GM21786 (cell line): ENCODE data around the gene ANKRD13A.
A peak's percentile ranks its signal among the peaks of the same experiment; 100 is the strongest.
"Not testable (repeated sequence)": the region's sequence is repeated elsewhere in the genome, so short reads cannot be mapped to it uniquely, and the experiment has no call there.

Experiments used
- ATAC-seq: cut with Tn5 transposase; IDR thresholded peaks from one replicate; pipeline ENCODE4 v1.9.1; 2021; ENCODE audit not compliant: unreplicated experiment

ANKRD13A gene

DNA sequence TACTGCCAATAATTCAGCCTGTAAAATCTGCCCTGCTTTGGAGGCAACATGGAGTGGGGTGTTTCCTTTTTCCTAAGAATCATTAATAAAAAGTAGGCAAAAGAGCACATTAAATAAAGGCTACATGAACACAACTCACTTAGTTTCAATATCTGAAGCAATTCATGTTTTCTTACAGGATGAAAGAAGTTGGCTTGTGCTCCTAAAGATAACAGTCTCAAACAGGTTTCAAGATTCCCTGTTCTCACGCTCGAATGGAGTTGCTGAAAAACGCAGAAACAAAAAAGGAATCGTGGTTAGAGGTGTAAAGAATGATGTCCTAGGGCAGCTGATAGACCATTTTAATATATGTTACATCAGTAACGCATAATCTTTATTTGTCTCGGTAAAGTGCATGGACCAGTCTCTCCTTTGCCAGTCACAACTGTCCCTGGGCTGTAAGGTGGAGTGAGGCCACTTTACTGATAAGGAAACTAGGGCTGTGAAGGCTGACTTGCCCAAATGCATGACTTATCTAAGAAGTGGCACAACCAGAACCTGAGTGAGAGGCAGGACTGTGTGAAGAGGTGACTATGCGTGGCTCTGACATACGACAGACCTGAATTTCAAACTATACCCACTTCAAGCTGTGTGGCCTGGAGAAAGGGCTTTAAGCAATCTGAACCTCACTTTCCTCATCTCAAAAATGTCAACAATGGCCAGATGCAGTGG lies 15.6 kb upstream of the ANKRD13A start:
- no peak for ATAC-seq

DNA sequence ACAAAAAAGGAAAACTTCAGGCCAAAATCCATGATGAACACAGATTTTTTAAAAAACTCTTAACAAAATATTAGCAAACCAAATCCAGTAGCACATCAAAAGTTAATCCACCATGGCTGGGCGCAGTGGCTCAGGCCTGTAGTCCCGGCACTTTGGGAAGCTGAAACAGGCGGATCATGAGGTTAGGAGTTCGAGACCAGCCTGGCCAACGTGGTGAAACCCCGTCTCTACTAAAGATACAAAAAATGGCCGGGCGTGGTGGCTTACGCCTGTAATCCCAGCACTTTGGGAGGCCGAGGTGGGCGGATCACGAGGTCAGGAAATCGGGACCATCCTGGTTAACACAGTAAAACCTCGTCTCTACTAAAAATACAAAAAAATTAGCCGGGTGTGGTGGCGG lies 13.0 kb upstream of the ANKRD13A start:
- not testable (repeated sequence) for ATAC-seq

DNA sequence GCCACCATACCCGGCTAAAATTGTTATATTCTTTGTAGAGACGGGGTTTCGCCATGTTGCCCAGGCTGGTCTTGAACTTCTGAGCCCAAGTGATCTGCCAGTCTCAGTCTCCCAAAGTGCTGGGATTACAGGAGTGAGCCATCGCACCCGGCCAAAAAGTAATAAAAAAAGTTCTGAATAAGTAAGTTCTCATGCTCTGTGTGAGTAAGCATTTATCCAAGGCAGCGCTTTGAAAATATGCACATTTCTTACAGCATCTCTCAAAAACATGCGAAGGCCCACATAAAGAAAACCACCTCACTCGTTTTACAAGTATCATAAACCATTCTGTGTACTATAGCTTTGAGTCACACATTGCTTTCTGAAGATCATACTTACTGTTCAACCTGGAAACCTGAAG lies 11.6 kb upstream of the ANKRD13A start:
- ATAC-seq: no peak

DNA sequence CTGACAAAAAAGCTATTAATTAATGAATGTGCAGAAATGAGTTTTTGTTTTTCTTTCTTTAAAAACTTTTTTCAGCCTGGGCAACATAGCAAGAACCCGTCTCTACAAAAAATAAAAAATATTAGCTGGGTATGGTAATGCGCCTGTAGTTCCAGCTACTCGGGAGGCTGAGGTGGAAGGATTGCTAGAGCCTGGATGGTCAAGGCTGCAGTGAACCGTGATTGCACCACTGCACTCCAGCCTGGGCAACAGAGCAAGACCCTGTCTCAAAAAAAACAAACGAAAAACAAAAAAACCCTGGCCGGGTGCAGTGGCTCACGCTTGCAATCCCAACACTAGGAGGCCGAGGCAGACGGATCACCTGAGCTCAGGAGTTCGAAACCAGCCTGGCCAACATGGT lies 11.0 kb upstream of the ANKRD13A start:
- ATAC-seq: no peak

DNA sequence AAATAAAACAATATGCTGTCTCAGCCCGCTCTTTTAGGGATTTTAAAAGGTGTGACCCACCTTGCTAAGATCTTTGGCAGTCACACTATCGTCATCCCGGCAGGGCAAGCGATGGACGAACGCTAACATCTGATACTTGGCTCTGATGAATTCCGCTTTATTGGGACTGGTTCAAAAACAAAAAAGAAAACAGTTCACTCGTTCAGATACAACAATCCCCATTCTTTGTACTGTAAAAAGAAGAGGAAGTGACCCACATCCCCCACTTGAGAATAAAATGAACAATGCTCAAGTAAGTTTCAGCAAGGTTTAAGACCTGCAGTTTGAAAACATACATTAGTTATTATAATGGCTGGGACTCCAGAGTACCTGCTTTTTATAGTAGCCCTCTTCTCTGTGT lies 10.3 kb upstream of the ANKRD13A start:
- no peak for ATAC-seq

DNA sequence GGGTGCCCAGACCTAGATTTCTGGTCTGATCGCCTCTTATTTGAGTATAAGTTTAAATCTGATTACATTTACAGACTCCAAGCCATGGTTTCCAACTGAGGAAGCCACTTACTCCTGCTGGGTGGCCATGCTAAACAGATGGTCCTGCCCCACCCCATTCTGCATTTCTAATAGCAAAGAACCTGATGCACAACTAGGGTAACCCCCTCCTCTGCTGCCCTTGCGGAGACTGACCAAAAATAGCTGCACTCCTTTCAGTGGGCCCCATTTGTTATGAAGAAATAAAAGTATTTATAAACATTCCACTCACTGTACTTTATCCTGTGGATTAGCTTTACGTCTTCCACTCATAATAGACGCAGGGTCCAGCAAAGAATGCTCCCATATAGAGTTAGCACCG lies 9.8 kb upstream of the ANKRD13A start:
- ATAC-seq: no peak

DNA sequence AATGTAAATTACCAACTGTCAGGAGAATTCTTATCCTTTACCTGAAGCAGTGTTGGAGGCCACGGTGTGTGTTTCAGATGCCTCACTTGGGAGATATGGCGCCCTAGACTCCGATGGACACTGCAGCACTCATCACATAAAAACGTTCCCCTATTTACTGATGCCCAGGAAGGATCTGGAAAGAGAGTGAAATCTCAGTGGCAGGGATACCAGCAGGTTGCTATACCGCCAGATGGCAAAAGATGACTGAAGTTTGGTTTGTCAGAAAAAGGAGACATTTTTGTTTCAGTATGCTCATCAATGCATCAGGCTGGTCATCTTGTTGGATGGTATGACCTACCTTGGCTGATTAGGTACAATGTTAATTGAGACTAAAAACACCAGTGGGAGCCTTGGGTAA lies 7.6 kb upstream of the ANKRD13A start:
- ATAC-seq: no peak

DNA sequence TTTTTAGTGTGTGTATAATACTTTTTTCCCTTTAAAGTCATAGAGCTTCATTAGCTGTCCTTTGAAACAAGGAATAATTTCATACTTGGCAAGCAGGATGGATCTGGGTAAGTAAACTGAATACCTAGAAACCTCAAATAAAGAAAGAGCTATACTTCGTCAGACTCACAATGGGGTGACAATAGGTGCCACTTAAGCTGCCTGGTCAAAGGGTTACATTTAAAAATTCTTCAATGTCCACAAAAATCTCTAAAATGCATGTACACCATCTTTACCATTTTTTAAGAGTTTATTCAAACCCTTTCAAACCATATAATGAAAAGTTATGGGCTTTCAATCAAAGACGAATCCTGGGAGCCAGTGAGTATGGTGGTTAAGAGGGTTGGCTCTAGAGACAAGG lies 6.1 kb upstream of the ANKRD13A start:
- ATAC-seq: no peak

DNA sequence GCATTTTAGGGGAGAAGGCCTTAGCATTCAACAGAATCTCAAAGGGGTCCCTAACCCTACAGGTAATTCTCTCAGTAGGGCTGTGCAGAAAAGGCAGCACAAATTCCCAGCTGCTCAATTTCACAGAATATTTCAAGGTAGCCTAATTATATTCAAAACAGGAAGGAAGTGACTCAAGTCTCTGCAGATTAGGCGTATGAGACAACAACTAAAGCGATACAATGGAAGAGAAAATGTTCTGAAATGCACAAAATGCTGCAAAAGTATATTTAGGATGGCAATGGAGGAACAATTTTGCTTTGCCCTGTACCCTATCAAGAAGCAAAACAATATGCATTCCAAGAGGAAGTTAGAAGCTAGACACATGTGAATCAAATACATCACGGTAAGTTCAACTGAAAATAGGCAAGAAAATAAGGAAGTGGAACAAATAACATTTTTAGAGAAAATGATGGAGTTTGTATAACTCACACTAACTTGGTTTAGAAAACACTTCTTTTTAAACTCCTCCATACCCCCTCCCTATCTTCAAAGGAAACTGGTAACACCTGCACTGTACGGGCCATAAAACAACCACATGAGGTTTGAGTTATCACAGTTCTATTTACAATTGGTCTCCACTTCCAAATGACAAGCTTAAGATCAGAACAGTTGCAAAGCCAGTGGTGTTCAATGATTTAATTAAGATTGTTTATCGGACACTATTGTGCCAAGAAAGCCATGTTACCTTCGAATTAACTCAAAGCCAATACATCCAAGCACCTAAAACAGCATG lies 4.6 kb upstream of the ANKRD13A start:
- no peak for ATAC-seq

DNA sequence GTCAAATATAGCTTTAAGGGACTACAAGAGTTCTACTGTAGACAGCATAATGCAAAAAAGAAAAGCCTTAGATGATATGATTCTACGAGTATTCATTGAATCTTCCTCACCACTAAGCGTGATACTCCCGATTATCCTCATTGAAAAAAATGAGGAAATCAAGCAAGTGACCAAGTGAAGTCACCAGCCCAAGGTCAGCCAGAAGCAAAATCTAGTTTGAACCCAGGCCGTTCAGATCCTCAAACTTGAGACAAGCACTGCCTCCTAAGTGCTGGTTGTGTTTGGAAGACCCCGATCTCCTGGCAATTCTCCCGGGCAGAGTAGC lies 3.9 kb upstream of the ANKRD13A start:
- no peak for ATAC-seq

DNA sequence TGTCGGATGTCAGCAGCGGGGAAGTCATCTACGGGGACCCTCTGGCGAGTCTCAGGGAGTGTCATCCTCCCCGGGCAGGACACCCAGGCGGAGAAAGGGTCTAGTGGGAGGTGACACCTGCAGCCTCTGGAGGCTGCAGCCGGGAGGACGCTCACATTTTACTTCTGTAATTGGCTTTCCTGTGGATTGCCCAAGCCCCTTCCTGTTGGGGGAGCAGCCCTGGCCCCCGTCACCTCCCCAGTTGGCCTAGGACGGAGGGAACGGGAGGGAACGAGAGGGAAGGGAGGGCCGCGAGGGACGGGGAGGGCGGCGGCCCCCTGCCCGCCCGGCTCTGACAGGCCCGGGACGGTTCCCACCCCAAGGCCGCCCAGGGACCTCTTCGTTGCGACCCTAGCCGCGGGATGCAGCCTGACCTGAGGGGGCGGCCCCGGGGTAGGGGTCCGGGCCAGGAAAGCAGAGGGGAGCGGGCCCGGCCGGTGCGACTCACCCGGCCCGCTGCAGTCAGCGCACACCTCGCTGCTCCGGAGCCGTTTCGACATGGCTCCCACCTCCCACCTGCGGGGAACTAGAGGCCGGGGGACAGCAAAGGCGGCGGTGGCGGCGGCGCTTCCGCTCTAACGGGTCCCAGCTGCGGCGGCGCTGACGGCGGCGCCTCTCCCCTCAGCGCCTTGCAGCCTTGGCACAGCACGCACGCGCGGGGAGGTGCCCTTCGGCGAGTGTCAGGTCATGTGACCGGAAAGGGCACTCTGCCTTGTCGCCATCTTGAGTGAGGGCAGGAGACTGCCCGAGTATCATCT lies 3.3 kb upstream of the ANKRD13A start, which contains the start of gene GIT2:
Gene GIT2, minus strand, starts transcription at position 683 of the 797 bp plus-strand sequence. Its CDS starts 144 bp downstream, at position 539.
- ATAC-seq: peak; percentile 54

DNA sequence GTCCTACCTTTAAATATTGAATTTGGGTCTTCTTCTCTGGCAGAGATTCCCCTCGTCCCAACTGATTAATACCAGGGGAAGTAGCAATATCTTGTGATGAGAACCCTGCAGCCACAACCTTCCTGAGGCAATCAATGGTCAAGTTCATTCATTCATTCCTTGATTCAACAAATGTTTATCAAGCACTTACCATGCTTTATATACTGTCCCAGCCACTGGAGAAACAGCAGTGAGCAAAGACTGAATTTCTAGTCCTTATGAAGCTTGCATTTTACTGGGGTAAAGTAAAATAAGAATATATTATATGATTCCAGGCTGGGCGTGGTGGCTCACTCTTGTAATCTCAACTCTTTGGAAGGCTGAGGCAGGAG lies 2.8 kb upstream of the ANKRD13A start:
- no peak for ATAC-seq

DNA sequence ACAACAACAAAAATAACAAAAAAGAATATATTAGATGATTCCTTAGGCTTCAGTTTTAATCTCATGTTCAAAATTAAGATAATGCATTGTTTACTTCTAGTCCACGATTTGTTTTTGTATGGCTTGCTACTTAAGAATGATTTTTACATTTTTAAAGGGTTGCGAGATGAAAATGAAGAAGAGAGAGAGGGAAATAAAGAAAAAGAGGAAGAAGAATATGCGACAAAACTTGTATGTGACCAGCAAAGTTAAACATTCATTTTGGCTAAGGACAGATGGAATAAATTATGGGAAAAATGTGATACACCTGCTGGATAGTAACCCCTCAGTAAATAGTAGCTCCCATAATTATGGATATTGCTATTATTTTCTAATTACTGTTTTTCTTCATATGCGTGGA lies 1.8 kb upstream of the ANKRD13A start:
- ATAC-seq: no peak

DNA sequence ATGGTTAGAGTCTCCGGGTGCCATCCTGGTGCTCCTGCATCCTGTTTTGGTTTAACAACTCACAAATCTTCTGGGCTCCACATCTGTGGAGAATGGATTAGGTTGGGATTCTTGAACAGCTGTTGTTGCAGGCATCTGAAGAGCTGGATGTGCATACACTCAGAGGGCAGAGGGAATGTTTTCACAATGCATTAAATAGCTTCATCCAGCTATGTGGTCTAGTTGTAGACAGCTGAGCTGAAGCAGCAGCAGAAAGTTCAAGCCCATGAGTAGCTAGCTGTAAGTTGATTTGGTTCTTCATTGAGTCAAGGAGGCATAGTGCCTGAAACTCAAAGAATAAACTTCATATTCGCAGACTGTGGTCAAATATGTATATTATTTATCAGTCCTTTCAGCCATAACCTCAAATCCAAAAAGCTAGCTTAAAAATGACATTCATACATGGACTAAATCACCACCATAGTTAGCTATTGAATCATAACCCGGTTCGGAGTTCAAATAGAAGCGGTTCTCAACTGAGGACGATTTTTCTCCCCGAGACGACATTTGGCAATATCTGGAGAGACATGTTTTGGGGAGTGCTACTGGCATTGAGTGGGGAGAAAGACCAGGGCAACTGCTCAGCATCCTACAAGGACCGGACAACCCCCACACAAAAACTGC lies 858 bp upstream of the ANKRD13A start:
- no peak for ATAC-seq

DNA sequence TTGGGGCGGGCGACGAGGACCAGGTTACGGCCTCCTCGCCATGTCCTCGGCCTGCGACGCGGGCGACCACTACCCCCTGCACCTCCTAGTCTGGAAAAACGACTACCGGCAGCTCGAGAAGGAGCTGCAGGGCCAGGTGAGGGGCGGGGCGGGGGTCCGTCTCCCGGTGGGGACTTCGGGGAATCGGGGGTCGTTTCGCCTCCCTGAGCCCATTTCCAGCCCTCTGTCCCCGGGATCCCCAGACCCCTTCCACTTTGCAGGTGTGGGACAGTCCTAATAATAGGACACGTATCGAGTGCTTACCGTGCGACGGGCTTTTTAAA lies 380 bp downstream of the ANKRD13A start:
- no peak for ATAC-seq

DNA sequence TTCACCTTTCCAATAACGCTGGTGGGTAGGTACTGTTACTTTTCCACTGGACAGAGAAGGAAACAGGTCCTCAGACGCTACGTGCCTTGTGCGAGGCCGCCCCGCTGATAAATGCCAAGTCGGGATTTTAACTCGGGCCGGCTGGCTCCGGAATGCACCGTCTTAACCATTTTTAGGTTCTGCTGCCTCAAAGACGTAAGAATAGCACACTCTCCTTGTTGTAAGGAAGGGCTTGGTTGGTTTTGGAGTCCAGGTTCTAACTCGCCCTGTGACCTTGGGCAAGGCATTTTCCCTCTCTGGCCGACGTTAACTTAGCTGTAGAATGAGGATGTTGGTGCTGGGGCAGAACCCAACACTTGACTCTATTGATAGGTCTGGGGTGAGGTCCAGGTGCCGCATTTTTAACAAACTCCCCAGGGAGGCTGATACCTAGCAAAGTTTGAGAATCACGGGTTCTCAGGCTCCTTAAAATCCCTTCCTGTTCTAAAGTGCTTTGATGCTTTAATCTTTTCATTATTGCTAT lies 814 bp downstream of the ANKRD13A start:
- ATAC-seq: no peak

DNA sequence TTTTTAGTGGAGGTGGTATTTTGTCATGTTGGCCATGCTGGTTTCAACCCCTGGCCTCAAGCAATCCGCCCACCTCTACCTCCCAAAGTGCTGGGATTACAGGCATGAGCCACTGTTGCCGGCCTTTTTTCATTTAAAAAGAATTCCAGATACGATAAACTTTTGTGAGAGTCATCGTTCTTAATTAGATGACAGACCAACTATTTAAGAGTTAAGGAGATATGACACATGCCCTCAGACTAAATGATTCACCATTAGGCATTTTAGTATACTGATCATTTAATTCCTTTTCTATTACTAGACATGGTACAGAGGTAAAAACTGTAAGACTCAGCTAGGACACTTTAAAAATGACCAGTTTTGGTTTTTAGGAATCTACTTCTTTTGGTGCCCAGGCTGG lies 2.4 kb downstream of the ANKRD13A start:
- ATAC-seq: no peak

DNA sequence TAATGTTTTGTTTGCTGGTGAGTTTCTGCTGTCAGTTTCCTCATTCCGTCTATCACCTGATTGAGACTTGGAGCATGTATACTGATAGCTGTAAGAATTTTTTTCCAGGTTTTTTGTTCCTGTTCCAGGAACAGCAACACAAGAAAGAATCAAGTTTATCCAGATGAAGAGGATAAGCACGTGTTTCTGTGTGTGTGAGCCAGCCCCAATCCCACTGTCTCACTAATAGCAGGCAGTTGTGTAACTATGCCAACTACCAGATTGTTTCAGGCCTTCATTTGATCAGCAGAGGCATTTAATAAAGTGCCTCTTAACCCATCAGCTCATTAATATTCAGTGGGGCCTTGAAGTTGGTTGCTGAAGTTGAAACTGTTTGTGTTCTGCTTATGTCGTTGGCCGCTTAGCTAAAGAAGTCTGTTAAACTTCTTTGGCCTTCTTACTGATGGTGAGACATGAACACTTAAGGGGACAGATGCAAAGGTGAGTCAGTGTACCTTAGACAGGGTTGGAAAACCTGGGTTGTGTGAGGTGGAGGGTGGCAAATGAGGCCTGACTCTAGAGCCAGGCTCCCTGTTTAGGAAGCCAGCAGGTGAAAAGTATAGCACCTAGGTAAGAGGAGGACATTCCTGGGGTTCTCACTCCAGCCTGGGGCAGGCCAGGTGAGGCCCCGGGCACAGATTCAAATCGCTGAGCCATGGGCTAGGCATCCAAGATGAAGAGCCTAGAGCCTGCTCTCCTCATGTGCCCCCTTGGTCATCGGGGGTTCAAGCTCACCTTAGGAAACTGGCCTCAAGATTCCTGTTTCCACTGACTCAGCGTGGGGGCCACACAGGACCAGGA lies 3.7 kb downstream of the ANKRD13A start:
- no peak for ATAC-seq

DNA sequence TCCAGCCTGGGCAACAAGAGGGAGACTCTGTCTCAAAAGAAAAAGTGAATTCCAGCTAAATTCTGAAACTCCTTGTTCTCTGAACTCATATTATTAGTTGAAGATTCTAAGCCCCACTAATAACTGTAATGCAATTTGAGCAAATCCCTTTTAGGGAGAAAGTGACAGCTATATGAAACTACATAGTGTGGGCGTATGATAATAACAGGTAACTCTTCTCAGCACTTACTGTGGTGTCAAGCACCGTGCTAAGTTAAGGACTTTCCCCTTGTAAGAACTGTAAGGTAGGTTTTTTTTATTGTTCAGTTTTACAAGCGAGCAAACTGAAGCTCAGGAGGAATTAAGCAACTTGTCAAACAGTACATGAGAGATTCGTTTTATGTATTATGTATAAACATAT lies 5.4 kb downstream of the ANKRD13A start:
- ATAC-seq: peak; percentile 60

DNA sequence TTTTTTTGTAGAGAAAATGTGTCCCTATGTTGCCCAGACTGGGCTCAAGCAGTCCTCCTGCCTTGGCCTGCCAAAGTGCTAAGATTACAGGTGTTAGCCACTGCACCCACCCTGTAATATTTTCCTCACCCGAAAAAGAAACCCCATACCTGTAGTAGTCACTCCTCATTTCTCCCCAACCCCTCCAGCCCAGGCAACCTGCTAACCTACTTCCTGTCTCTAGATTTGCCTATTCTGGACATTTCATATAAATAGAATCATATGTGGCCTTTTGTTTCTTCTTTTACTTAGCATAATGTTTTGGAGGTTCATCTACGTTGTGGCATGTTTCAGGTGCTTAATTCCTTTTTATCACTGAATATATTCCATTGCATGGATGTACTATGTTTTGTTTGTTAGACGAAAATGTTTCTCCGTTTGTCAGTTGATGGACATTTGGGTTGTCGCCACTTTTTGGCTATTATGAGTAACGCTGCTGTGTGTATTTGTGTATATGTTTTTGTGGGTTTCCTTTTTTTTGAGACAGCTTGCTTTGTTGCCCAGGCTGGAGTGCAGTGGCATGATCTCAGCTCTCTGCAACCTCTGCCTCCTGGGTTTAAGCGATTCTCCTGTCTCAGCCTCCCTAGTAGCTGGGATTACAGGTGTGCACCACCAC lies 6.2 kb downstream of the ANKRD13A start:
- ATAC-seq: no peak
